22Rv1 (cell line): ENCODE data around the gene SEMA5A.

Experiments
- CTCF ChIP-seq: fragments of 450-650 bp; IDR thresholded peaks from 2 replicates; pipeline ENCODE4 v1.5.1; 2017; ENCODE audit warnings: mild to moderate bottlenecking
- ZFX ChIP-seq: fragments of 450-650 bp; IDR thresholded peaks from 2 replicates; pipeline ENCODE4 v1.6.1; 2017; ENCODE audit warnings: antibody characterized with exemption, borderline replicate concordance

GRCh38 chr5:9056046-9056445 lies 489.8 kb downstream of the SEMA5A start:
- TF ChIP-seq CTCF (no peak), ZFX (no peak)
